ENCODE data around the gene FAM163A. TPM values are rescaled to one million over a fixed set of nuclear protein-coding genes. Genes with fewer than 3 reads are reported as not detected.

FAM163A gene
- polyA plus RNA-seq, 3 donors: not detected

DNA sequence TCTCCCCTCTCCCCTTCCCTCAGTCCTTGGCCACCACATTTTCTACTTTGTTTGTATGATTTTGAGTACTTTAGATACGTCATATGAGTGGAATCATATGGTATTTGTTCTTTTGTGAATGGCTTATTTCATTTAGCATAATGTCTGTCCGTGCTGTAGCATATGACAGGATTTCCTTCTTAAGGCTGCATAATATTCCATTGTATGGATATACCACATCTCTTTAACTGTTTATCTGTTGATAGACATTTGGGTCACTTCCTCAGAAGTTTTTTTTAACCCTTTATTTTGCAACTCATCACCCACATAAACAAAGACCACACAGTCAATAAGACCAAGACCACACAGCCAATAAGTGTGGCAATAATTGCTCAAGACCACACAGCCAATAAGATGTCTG lies 24.9 kb downstream of the FAM163A start:
- no peaks in the 10 kb centered on the region for H3K4me1 ChIP-seq (ENCODE audit: control insufficient read depth in 1 of 2, insufficient read depth in 2 of 2, low read length in 2 of 2)
- Mint-ChIP-seq H3K4me1 (peaks cover 4% of the 10 kb centered on the region), H3K27me3 (ENCODE audit: low read depth in 3 of 3) (peaks cover 2 to 7% (median 4%) of the 10 kb centered on the region in 3 donors), H3K27ac (no peak overlapping the region), H3K4me3 (no peak overlapping the region), H3K36me3 (no peaks in the 10 kb centered on the region), H3K9me3 (peaks cover 0 to 10% (median 6%) of the 10 kb centered on the region in 7 donors)
- H4K20me1 ChIP-seq (ENCODE audit: insufficient read depth, low read length): no peaks in the 10 kb centered on the region
- H3K36me3 ChIP-seq (replicated peaks in 1 of 2; ENCODE audit: control insufficient read depth in 1 of 2, insufficient read depth in 2 of 2, low read length in 2 of 2): no peaks in the 10 kb centered on the region
- H3K4me3 ChIP-seq (replicated peaks in 1 of 3; ENCODE audit: low read depth in 2 of 3, low read length in 3 of 3): no peak overlapping the region
- no peak overlapping the region for H2AFZ ChIP-seq (ENCODE audit: insufficient read depth, low read depth, low read length, poor library complexity, severe bottlenecking)
- intact Hi-C loops (cut with micrococcal nuclease): no loop called here
- no peak overlapping the region for H3K4me2 ChIP-seq (replicated peaks; ENCODE audit: extremely low read depth, low read length, poor library complexity, severe bottlenecking)
- H3K27ac ChIP-seq (ENCODE audit: low read depth in 1 of 2, low read length in 2 of 2): no peak overlapping the region
- no CpG with 5 or more reads among the region's 2 CpGs for WGBS (ENCODE audit: insufficient coverage)
- no peak overlapping the region for H3K9ac ChIP-seq (ENCODE audit: insufficient read depth, low read length, poor library complexity, severe bottlenecking)
- H3K27me3 ChIP-seq (ENCODE audit: control insufficient read depth in 2 of 2, insufficient read depth in 2 of 2, low read length in 2 of 2): peaks cover 0 to 2% of the 10 kb centered on the region in 2 donors
- TF ChIP-seq, protein P1, sequence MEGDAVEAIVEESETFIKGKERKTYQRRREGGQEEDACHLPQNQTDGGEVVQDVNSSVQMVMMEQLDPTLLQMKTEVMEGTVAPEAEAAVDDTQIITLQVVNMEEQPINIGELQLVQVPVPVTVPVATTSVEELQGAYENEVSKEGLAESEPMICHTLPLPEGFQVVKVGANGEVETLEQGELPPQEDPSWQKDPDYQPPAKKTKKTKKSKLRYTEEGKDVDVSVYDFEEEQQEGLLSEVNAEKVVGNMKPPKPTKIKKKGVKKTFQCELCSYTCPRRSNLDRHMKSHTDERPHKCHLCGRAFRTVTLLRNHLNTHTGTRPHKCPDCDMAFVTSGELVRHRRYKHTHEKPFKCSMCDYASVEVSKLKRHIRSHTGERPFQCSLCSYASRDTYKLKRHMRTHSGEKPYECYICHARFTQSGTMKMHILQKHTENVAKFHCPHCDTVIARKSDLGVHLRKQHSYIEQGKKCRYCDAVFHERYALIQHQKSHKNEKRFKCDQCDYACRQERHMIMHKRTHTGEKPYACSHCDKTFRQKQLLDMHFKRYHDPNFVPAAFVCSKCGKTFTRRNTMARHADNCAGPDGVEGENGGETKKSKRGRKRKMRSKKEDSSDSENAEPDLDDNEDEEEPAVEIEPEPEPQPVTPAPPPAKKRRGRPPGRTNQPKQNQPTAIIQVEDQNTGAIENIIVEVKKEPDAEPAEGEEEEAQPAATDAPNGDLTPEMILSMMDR (IDR thresholded peaks at IDR 0.05): no peak
- DNase-seq: no peak
- peaks cover 0 to 3% of the 10 kb centered on the region in 2 donors for H3K9me3 ChIP-seq (replicated peaks in 1 of 2; ENCODE audit: control insufficient read depth in 1 of 2, insufficient read depth in 1 of 2, low read length in 2 of 2)
- H3K79me2 ChIP-seq (ENCODE audit: insufficient read depth, low read length): no peaks in the 10 kb centered on the region

DNA sequence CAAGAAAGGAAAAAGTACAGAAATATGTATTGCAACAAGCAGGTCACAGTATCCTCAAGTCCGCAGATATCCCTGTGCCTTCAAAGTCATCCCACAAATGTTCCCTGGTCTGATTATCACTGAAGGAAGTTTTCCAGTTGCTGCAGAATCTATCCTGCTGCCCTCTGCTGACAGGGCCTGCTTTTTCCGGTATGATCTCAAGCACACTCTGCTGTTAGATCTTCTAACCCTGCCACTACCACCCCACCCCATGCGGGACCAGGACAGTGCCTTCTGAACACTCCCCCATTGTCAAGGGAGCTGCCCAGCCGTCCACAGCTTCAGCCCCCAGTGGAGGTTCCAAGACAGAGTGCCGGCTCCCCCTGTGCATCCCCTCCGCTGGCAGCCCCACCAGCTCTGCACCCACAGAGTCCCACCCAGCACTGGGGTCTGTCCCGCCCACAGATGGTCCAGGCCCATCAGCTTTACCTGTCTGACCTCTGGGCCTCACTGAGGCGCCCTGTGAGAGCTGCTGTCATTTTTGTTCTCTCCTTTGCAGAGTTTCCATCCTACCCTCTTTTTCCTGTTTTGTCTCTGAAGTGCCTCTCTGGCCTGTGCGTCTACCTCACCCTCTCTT lies 27.9 kb downstream of the FAM163A start:
- intact Hi-C loops (cut with micrococcal nuclease): no loop called here
- H3K4me1 ChIP-seq (ENCODE audit: control insufficient read depth in 1 of 2, insufficient read depth in 2 of 2, low read length in 2 of 2): no peaks in the 10 kb centered on the region
- peaks cover 0 to 3% of the 10 kb centered on the region in 2 donors for H3K9me3 ChIP-seq (replicated peaks in 1 of 2; ENCODE audit: control insufficient read depth in 1 of 2, insufficient read depth in 1 of 2, low read length in 2 of 2)
- TF ChIP-seq, protein P1 (IDR thresholded peaks at IDR 0.05): no peak
- Mint-ChIP-seq H3K36me3 (no peaks in the 10 kb centered on the region), H3K27ac (no peak overlapping the region), H3K9me3 (peaks cover 0 to 18% (median 6%) of the 10 kb centered on the region in 7 donors), H3K27me3 (ENCODE audit: low read depth in 3 of 3) (peaks cover 0 to 2% (median 1%) of the 10 kb centered on the region in 3 donors), H3K4me1 (peaks cover 4% of the 10 kb centered on the region), H3K4me3 (no peak overlapping the region)
- no peaks in the 10 kb centered on the region for H3K79me2 ChIP-seq (ENCODE audit: insufficient read depth, low read length)
- DNase-seq: no peak
- no peak overlapping the region for H3K4me3 ChIP-seq (replicated peaks in 1 of 3; ENCODE audit: low read depth in 2 of 3, low read length in 3 of 3)
- H4K20me1 ChIP-seq (ENCODE audit: insufficient read depth, low read length): no peaks in the 10 kb centered on the region
- no peak overlapping the region for H3K9ac ChIP-seq (ENCODE audit: insufficient read depth, low read length, poor library complexity, severe bottlenecking)
- H2AFZ ChIP-seq (ENCODE audit: insufficient read depth, low read depth, low read length, poor library complexity, severe bottlenecking): no peak overlapping the region
- 98% methylated on average over 7 of the region's 9 CpGs for WGBS (ENCODE audit: insufficient coverage)
- H3K27ac ChIP-seq (ENCODE audit: low read depth in 1 of 2, low read length in 2 of 2): no peak overlapping the region
- H3K36me3 ChIP-seq (replicated peaks in 1 of 2; ENCODE audit: control insufficient read depth in 1 of 2, insufficient read depth in 2 of 2, low read length in 2 of 2): no peaks in the 10 kb centered on the region
- no peaks in the 10 kb centered on the region for H3K27me3 ChIP-seq (ENCODE audit: control insufficient read depth in 2 of 2, insufficient read depth in 2 of 2, low read length in 2 of 2)
- no peak overlapping the region for H3K4me2 ChIP-seq (replicated peaks; ENCODE audit: extremely low read depth, low read length, poor library complexity, severe bottlenecking)
